DOHH2 (cell line): ENCODE measurements around the gene LYAR.

Experiments used
- H3F3A ChIP-seq: fragments of 200-600 bp; sonication (generic), shearing (Covaris generic); 2 replicates; pipeline ENCODE4 v1.6.0; 2016; ENCODE audit warnings: antibody characterized with exemption, mild to moderate bottlenecking; ENCODE audit not compliant: control insufficient read depth, insufficient read depth
- H3K27ac ChIP-seq: fragments of 200-600 bp; sonication (generic); 2 replicates; pipeline ENCODE4 v1.5.1; 2014; ENCODE audit warnings: low read depth, mild to moderate bottlenecking, low read length, moderate library complexity
- H3K27me3 ChIP-seq: fragments of 200-600 bp; sonication (generic); 2 replicates; pipeline ENCODE4 v1.6.1; 2014; ENCODE audit warnings: mild to moderate bottlenecking, low read length, mixed read lengths; ENCODE audit not compliant: control insufficient read depth
- H3K36me3 ChIP-seq: fragments of 200-600 bp; sonication (generic); 2 replicates; pipeline ENCODE4 v1.6.1; 2014; ENCODE audit warnings: mild to moderate bottlenecking, low read length, moderate library complexity, mixed read lengths; ENCODE audit not compliant: control insufficient read depth
- H3K4me1 ChIP-seq: fragments of 200-600 bp; sonication (generic); 2 replicates; pipeline ENCODE4 v1.6.1; 2014; ENCODE audit warnings: mild to moderate bottlenecking, low read length, mixed read lengths; ENCODE audit not compliant: control insufficient read depth
- H3K4me2 ChIP-seq: fragments of 200-600 bp; sonication (generic); 2 replicates; pipeline ENCODE4 v1.6.0; 2014; ENCODE audit warnings: mild to moderate bottlenecking, low read length, moderate library complexity
- H3K4me3 ChIP-seq: fragments of 200-600 bp; sonication (generic); 2 replicates; pipeline ENCODE4 v1.5.1; 2014; ENCODE audit warnings: mild to moderate bottlenecking, low read length, mixed read lengths
- H3K79me2 ChIP-seq: fragments of 200-600 bp; sonication (generic); 2 replicates; pipeline ENCODE4 v1.6.1; 2014; ENCODE audit warnings: mild to moderate bottlenecking, low read length, mixed read lengths; ENCODE audit not compliant: control insufficient read depth
- H3K9me2 ChIP-seq: fragments of 200-600 bp; sonication (generic); replicated peaks from 2 replicates; pipeline ENCODE4 v1.6.1; 2014; ENCODE audit warnings: mild to moderate bottlenecking, low read length, mixed read lengths; ENCODE audit not compliant: control insufficient read depth
- H3K9me3 ChIP-seq: fragments of 200-600 bp; sonication (generic); 2 replicates; pipeline ENCODE4 v1.6.1; 2014; ENCODE audit warnings: antibody characterized with exemption, low read length, mixed read lengths; ENCODE audit not compliant: control insufficient read depth, insufficient read depth
- H4K20me1 ChIP-seq: fragments of 200-600 bp; sonication (generic); 2 replicates; pipeline ENCODE4 v1.6.0; 2014; ENCODE audit warnings: low read depth, mild to moderate bottlenecking, antibody characterized with exemption, low read length, moderate library complexity; ENCODE audit not compliant: control insufficient read depth, insufficient read depth
- CTCF ChIP-seq: fragments of 200-600 bp; sonication (generic); IDR thresholded peaks from one replicate; pipeline ENCODE4 v1.5.1; 2014; ENCODE audit warnings: antibody characterized with exemption, mild to moderate bottlenecking, low read depth, low read length; ENCODE audit not compliant: poor library complexity, severe bottlenecking
- EZH2phosphoT487 ChIP-seq: fragments of 200-600 bp; sonication (generic); IDR thresholded peaks from 2 replicates; pipeline ENCODE4 v1.6.1; 2017; ENCODE audit warnings: borderline replicate concordance, mild to moderate bottlenecking, antibody characterized with exemption, low read length, moderate library complexity, mixed read lengths

Gene LYAR

GRCh38 chr4:4281787-4282186 lies 8.2 kb downstream of the LYAR start:
- no peak overlapping the region for H3K27ac ChIP-seq
- no peak overlapping the region for H3K4me3 ChIP-seq
- H3K9me3 ChIP-seq = no peaks in the 10 kb centered on the region
- no peaks in the 10 kb centered on the region for H3K9me2 ChIP-seq
- H3K79me2 ChIP-seq = peaks cover 27% of the 10 kb centered on the region
- TF ChIP-seq CTCF = no peak
- no peak overlapping the region for H3K4me2 ChIP-seq
- no peaks in the 10 kb centered on the region for H3K27me3 ChIP-seq
- no peaks in the 10 kb centered on the region for H3F3A ChIP-seq
- H3K4me1 ChIP-seq = no peaks in the 10 kb centered on the region
- peaks cover 91% of the 10 kb centered on the region for H3K36me3 ChIP-seq
- H4K20me1 ChIP-seq = no peaks in the 10 kb centered on the region

GRCh38 chr4:4277531-4277930 lies 12.4 kb downstream of the LYAR start:
- Histone ChIP-seq H4K20me1 (no peaks in the 10 kb centered on the region), H3K79me2 (no peaks in the 10 kb centered on the region), H3K4me1 (no peaks in the 10 kb centered on the region), H3K4me2 (no peak overlapping the region), H3K27ac (no peak overlapping the region), H3F3A (no peaks in the 10 kb centered on the region), H3K9me2 (no peaks in the 10 kb centered on the region), H3K36me3 (peaks cover 88% of the 10 kb centered on the region), H3K9me3 (no peaks in the 10 kb centered on the region), H3K4me3 (no peak overlapping the region), H3K27me3 (no peaks in the 10 kb centered on the region)
- no peak for TF ChIP-seq EZH2phosphoT487
- TF ChIP-seq CTCF = no peak

GRCh38 chr4:4274226-4274625 lies 15.7 kb downstream of the LYAR start:
- H3K36me3 ChIP-seq = peaks cover 86% of the 10 kb centered on the region

More at GRCh38 chr4:4274226-4274625, 15.7 kb downstream of the LYAR start:
- no peaks in the 10 kb centered on the region for H3F3A ChIP-seq
- H3K79me2 ChIP-seq = no peaks in the 10 kb centered on the region
- H3K4me1 ChIP-seq = no peaks in the 10 kb centered on the region
- H3K4me2 ChIP-seq = no peak overlapping the region
- no peaks in the 10 kb centered on the region for H4K20me1 ChIP-seq
- H3K9me3 ChIP-seq = no peaks in the 10 kb centered on the region
- no peaks in the 10 kb centered on the region for H3K27me3 ChIP-seq
- TF ChIP-seq CTCF (no peak), EZH2phosphoT487 (no peak)
- no peak overlapping the region for H3K27ac ChIP-seq
- H3K9me2 ChIP-seq = no peaks in the 10 kb centered on the region
- H3K4me3 ChIP-seq = no peak overlapping the region
